Hepatocyte (in vitro differentiated cells): ENCODE results near the gene GOLGA8Q.
"Not testable (repeated sequence)": the region's sequence is repeated elsewhere in the genome, so short reads cannot be mapped to it uniquely, and the experiment has no call there.

Source experiments
- EZH2 ChIP-seq: fragments of 200-600 bp; sonication (generic); IDR thresholded peaks from 2 replicates; pipeline ENCODE4 v1.6.1; 2016; ENCODE audit warnings: antibody characterized with exemption, mild to moderate bottlenecking, borderline replicate concordance
- TF ChIP-seq, protein P1 (sequence below): fragments of 200-600 bp; sonication (generic); IDR thresholded peaks from 2 replicates; pipeline ENCODE4 v1.5.1; 2016; ENCODE audit warnings: antibody characterized with exemption, mild to moderate bottlenecking; ENCODE audit not compliant: poor library complexity

GRCh38 chr15:30525912-30526311 lies 25.9 kb upstream of the GOLGA8Q start:
- TF ChIP-seq, protein P1, sequence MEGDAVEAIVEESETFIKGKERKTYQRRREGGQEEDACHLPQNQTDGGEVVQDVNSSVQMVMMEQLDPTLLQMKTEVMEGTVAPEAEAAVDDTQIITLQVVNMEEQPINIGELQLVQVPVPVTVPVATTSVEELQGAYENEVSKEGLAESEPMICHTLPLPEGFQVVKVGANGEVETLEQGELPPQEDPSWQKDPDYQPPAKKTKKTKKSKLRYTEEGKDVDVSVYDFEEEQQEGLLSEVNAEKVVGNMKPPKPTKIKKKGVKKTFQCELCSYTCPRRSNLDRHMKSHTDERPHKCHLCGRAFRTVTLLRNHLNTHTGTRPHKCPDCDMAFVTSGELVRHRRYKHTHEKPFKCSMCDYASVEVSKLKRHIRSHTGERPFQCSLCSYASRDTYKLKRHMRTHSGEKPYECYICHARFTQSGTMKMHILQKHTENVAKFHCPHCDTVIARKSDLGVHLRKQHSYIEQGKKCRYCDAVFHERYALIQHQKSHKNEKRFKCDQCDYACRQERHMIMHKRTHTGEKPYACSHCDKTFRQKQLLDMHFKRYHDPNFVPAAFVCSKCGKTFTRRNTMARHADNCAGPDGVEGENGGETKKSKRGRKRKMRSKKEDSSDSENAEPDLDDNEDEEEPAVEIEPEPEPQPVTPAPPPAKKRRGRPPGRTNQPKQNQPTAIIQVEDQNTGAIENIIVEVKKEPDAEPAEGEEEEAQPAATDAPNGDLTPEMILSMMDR, result not testable (repeated sequence)
- not testable (repeated sequence) for TF ChIP-seq EZH2
